Left forelimb (tissue), 1 donor: ENCODE measurements around the gene RPS6KL1.

Experiments used
- DNase-seq: peaks from one replicate; pipeline ENCODE4 v3.0.0-alpha.2; 2018; ENCODE audit warnings: low spot score

Gene RPS6KL1

DNA sequence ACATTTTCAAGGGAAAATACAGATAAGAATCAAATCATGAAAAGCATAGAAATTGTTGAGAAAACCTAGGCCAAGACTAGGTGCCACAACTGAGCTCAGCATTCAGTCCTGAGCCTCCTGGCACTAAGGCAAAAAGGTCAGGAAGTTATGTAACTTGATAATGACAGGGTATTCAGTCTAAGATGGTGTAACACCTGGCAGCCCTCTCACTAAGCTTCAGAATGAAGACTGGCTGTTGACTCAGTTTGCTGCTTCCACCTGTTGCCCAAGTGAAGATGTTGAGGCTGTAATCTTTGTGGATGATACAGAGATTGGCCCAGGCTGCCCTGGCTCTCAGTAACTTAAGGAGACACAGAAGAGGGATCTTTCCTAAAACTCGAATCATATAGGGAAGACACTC is 66.7 kb downstream of the RPS6KL1 start:
- no peak for DNase-seq

DNA sequence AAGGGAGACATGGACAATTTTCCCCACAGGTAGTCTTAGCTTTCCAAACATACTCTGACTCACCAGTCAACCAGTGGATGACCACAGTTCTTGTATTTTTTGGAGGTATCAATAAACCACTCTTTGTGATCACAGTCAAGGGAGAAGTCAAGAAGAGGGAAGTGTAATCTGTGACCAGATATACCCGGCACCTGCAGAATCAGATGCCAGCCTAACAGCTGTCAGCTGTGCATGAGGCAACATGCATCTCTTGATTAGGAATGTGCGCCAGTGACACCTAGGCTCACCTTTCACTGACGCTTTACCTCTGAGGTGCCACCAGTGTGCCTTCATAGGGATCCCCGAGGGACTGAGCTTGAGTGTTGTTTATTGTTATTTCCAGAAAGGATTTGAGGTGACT is 67.1 kb downstream of the RPS6KL1 start:
- DNase-seq = no peak

DNA sequence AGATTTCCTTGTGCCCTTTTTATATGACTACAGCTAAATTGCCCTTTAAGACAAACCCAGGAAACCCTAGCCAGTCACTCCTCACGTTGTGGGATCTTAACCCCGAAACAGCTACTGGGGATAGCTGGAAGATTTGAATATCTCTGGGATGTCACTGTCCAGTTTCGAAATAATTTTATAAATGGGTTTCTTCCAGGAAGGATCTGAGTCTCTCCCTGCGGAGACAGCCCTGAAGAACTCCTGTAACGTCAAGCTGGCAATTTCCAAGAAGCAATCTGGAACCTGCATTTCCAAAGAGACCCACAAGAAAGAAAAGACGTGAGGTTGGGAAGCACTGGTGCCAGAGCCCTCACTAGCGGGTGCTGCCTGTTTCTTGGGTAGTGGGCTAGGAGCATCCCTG is 68.0 kb downstream of the RPS6KL1 start:
- DNase-seq = no peak
